Measurements from ENCODE around the gene HERC2.
A peak's percentile ranks its signal among the peaks of the same experiment; 100 is the strongest.

HERC2 gene

DNA sequence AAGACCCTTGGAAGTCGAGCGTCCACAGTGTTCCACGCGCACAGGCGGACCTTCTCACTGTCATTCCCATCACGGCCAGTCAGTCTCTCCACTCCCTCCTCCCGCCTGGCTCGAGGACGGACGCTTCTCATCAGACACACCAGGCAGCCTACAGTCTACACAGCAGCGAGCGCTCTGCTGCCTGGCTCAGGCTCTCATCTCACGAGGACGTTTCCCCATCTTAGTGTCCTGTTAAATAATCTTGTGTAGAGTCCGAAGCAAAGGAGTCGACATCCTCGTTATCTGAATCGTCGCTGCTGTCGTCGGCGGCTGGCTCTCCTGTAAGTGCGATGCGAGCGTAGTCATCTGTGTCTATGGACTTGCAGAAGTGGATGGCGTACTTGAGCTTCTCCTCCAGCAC lies 210.4 kb downstream of the HERC2 start:
- no peak for DNase-seq

DNA sequence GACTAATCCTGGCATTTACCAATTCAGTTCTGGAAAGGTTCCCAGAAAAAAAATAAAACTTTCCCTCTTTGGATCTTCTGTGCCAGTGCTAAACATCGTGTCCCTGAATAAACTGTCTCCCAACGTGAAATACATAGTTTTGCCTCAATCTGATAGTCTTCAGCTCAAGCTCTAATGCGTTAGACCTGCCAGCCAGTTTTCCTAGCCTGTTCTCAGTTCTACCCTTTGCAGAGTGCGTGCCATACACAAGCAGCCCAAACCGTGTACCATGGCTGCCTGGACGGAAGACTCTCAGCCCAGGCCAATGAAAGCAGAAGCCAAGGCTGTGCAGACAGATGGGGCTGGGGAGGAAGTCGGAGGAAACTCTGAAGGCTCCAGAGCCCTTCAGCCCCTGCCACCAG lies 211.5 kb downstream of the HERC2 start:
- no peak for DNase-seq

DNA sequence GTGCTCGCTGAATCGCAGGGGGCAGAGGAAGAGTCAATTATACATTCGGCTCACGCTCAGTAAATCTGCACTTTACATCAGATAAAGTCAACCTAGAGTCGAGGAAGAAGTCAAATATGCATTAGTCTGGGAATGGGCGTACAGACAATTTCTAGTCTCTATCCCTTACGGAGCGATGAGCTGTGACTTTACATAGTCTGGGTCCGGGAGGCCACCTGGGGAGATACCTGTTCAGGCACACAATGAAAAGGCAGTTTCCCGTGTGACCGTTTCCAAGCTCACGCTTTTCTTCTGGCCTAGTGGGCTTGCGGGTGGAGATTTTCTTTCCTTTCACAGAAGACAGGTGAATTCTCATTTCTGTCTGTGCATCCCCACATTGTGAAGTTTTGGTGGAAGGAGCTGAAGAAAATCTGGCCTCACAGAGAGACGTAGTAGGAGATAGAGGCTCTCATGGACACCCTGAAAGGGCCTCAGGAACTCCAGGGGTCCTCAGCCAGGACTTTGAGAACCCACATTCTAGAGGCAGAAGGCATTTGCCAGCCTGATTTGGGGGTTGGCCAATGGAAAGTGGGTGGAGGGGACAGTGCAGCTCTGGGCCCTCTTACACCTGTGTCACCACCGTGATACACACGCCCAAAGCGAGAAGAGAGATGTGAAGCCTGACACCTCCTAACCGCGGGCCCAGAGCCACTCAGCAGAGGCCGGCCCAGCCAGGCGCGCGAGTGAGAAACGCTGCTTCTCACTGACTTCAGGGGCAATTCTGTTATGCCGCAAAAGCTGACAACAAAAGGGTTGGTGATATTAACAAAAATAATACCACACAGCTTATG lies 212.1 kb downstream of the HERC2 start:
- DNase-seq = no peak

DNA sequence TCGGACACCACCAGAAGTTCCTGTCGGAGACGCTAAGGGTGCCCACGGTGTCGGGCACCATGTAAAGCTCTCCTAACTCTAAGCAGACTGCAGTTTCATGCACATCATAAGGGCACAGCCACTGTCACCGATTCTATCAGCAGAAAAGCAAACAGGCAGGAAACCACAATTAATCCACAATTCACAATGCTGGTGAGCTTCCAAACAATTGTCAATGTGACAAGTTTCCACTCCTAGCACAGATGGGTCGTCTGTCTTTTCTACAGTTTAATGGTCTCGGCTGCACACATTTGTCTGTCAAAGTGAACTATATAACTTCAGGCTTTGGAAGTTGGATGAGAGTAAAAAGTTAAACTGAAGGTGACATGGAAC lies 214.1 kb downstream of the HERC2 start:
- DNase-seq = no peak

DNA sequence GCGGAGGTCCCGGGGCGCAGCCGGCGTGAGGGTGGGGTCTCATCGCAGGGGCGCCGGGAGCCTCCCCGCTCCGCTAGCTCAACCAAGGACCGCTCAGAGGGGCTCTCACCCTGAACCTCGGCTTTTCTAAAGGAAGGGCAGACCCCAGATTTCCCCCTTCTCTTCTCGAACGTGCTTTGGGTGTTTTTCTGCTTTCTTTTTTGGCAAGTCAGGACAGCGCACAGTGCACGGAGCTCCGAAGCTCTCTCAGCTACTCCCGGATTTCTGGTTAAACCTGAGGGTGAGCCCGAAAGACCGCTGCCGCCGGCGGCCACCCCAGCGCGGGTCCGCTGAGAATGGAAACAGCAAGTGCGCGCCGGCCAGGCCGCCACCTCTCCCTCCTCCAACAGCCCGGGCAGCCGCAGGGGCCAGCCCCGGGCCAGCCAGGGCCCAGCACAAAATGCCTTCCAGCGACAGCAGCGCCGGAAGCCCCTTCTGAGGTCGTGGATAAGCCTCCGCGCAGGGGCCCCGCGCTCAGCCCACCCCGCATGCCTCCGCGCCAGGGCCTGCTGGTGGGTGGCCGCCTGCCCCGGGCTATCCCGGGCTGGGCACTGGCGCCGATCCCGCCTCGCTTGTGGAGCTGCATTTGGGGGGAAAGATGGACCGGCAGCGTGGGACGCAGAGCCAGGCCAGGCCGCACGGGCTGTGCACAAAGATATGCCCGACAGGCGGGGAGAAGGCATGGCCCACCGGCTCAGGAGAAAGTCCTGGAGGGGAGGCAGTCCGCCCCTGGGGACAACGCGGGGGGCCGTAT lies 214.7 kb downstream of the HERC2 start:
- DNase-seq = no peak

- DNase-seq = peak in 1 of 2 donors; percentile 38
These were observed 215.5 kb downstream of the HERC2 start for GRCh38 chr15:28106294-28107110.

GRCh38 chr15:28105793-28106192 lies 216.2 kb downstream of the HERC2 start:
- no peak for DNase-seq

DNA sequence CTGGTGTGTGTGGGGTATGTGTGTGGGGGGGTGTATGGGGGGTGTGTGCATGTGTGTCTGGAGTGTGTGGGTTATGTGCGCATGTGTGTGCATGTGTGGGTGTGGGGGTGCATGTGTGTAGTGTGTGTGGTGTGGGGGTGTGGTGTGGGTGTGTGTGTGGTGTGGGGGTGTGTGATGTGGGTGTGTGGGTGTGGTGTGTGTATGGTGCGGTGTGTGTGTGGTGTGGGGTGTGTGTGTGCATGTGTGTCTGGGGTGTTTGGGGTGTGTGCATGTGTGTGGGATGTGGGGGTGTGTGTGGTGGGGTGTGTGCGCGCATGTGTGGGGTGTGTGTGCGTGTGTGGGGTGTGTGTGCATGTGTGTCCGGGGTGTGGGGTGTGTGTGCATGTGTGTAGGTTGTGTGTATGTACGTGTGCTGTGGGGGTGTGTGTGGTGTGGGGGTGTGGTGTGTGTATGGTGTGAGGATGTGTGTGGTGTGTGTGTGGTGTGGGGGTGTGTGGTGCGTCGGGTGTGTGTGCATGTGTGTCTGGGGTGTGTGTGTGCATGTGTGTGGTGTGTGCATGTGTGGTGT lies 216.7 kb downstream of the HERC2 start:
- DNase-seq = no peak

DNA sequence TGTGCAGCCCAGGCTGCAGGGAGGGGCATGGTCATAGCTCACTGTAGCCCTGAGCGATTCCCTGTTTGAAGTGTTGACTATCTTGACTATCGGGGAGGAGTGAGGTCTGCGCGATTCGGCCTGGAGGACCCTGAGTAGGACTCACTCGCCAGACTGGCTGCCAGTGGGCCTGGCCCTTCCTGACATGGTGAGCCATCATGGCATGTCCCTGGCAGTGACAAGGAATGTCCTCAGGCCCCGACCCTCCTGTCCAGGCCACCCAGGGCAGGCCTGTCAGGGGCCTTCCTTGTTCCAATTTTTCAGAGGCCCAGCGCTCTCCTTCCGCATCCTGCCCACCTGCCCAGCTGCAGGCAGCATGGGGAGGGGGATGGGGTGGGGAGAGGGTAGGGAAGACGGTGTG lies 217.7 kb downstream of the HERC2 start:
- DNase-seq = no peak

GRCh38 chr15:28103831-28104230 lies 218.1 kb downstream of the HERC2 start:
- DNase-seq = no peak

DNA sequence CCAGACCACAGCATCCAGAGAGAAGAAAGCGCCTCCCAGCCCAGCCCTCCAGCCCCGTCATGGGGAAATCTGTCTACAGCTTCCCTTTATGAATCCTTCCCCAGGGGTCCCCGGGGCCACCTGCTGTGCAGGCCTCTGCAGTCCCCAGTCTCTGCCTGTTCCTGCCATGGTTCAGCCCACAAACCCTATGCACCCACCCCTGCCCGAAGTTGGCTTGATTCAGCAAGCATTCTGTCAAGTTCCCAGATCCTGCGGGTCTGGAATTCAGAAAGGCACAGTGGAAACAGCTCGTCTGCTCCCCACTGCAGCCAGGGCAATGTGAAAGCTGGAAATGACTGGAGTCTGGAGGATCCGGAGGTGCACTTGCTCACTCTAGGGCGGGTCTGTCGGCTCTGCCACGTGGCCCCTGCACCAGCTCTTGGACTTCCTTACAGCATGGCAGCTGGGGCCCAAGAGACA lies 220.0 kb downstream of the HERC2 start:
- no peak for DNase-seq

DNA sequence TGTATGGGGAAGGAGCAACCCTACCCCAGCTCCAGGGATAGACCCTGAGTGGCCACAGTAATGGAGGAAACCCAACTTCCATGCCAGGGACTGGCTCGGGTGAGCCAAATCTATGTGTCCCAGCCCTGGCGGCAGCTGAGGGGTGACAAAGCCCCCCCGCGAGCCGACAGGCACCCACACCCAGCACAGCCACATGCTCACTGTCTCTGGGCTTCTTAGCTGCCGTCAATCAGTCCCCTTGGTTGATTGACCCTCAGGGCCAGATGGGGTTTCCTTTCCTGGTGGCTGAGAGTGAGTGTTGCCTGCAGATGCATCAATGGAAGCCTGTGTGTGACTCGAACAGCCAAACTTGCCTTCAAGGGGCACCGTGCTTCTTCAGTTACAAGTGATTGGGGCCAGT lies 220.8 kb downstream of the HERC2 start:
- no peak for DNase-seq

GRCh38 chr15:28100516-28101195 lies 221.3 kb downstream of the HERC2 start:
- no peak for DNase-seq

- no peak for DNase-seq
These were observed 222.3 kb downstream of the HERC2 start for GRCh38 chr15:28099555-28100140.

DNA sequence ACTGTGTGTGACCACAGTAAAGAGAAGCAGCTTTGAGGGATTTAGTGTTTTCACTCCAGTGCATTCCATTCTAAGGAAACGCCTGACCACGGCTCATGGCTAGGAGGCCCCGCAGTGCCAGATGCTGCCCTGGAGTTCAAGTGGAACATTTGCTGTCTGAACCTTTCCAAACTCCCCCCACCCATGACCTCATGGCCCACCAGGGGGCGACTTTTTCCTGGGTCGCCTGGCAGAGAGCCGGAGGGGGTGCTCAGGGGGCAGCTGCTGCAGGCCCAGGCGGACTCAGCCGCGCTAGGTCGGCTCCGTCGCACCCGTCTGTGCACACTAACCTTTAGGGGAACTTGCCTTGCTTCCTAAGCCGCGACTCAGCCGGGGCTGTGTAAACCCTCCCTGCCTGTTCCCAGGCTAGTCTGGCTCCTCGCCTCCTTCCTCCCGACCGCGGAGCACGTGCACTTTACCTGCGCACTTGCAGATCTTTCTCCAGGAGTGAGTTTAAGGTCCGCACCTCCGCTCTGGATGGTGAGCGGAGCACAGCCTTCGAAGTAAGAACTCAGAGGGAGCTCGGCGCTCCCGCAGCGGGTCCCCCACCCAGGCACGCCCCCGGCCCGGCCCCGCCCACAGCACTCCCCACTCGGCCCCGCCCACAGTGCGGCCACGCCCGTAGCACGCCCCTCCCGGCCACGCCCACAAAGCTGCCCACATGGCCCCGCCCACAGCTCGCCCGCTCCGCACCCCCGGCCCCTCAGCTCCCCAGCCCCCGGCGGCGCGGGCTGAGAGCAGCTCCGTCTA lies 223.0 kb downstream of the HERC2 start, which contains the start of gene OCA2:
Gene OCA2 (minus strand): TSS at position 550 of the 789 bp plus-strand sequence. CDS start 17,441 bp downstream, outside the sequence.
- DNase-seq = peak; percentile 43 to 65

DNA sequence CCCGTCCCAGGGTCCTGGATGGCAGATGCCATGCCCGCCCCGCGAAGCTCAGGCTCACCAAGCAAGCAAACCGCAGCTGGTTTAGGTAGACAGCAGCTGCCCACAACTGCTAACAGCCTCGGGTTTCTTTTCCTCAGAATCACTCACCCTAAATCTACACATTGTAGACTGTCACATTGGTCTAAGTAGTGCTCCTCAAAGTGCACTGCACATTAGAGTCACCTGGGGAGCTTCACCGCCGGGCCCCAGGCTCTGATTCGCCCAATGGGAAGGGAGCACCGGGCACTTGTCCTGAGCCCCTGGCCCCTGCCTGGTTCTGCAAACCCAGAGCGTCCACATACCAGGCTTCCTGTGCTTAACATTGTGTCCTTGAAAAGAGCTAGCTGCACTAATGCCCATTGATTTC lies 223.6 kb downstream of the HERC2 start:
- no peak for DNase-seq

- no peak for DNase-seq
These were observed 224.2 kb downstream of the HERC2 start for GRCh38 chr15:28097656-28098359.

- DNase-seq = no peak
These were observed 225.1 kb downstream of the HERC2 start for GRCh38 chr15:28096670-28097431.

DNA sequence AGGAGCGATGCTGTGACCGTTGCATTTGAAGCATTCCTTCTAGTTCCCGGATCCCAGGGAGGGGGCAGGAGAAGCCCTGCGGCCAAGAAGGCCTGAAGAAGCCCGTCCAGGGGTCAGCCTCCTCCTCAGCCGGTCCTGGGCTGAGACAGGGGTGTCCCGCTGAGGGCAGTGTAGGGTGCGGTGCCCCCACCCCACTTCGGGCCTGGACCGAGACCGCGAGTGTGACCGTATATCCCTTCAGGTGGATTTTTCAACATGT lies 225.6 kb downstream of the HERC2 start:
- no peak for DNase-seq

Data from CD4-positive, alpha-beta T cell treated with Interferon alpha-2 for 1 hour (primary cell).